Activated CD4-positive, alpha-beta memory T cell treated with anti-CD3 and anti-CD28 coated beads, Interleukin-2, amount 10 ng/mL, durations not matched to agents 7 days and 5 days (primary cell): ENCODE results near the gene APOBEC4. TPM values are rescaled to one million over a fixed set of nuclear protein-coding genes. Genes with fewer than 3 reads are reported as not detected.
A peak's percentile ranks its signal among the peaks of the same experiment; 100 is the strongest.

Experiments
- CTCF ChIA-PET: fragments of 350-600 bp; sonication (Branson Sonifier 250); formaldehyde crosslinking; loops from one replicate; lab custom pipeline; 2021; ENCODE audit warnings: antibody characterized with exemption, inconsistent platforms; lab: Charles Lee
- POLR2A ChIA-PET: fragments of 350-600 bp; sonication (Branson Sonifier 250); formaldehyde crosslinking; loops from one replicate; lab custom pipeline; 2021; ENCODE audit warnings: antibody characterized with exemption; lab: Charles Lee
- DNase-seq: peaks from one replicate; pipeline ENCODE4 v3.0.0-alpha.2; 2020
- H3K27ac Mint-ChIP-seq: one replicate; pipeline ENCODE4 v1.8.0; 2021; ENCODE audit warnings: mild to moderate bottlenecking, mixed read lengths
- H3K27me3 Mint-ChIP-seq: one replicate; pipeline ENCODE4 v1.8.0; 2021; ENCODE audit warnings: mixed read lengths
- H3K36me3 Mint-ChIP-seq: one replicate; pipeline ENCODE4 v1.8.0; 2021; ENCODE audit warnings: low read depth, mixed read lengths
- H3K4me1 Mint-ChIP-seq: one replicate; pipeline ENCODE4 v1.8.0; 2021; ENCODE audit warnings: mixed read lengths
- H3K4me3 Mint-ChIP-seq: one replicate; pipeline ENCODE4 v1.8.0; 2021; ENCODE audit warnings: mild to moderate bottlenecking, mixed read lengths
- H3K9me3 Mint-ChIP-seq: one replicate; pipeline ENCODE4 v1.8.0; 2021; ENCODE audit warnings: mixed read lengths
- total RNA-seq, 2 experiments: library from RNA; stranded (reverse); gene quantifications; one replicate each; pipeline ENCODE4 v1.2.3, GENCODE V29; 2021

The APOBEC4 gene
- total RNA-seq, 2 experiments from 2014 or later = not detected

- ChIA-PET POLR2A (no interaction called here), CTCF (no interaction called here)
- Mint-ChIP-seq H3K4me1 (peaks cover 15% of the 10 kb centered on the region), H3K27ac (no peak overlapping the region), H3K36me3 (peaks cover 14% of the 10 kb centered on the region), H3K4me3 (no peak overlapping the region), H3K27me3 (peaks cover 20% of the 10 kb centered on the region), H3K9me3 (no peaks in the 10 kb centered on the region)
- no peak for DNase-seq
These were observed 14.3 kb downstream of the APOBEC4 start for GRCh38 chr1:183638649-183639387.

GRCh38 chr1:183636783-183637182 is 16.3 kb downstream of the APOBEC4 start:
- POLR2A ChIA-PET = interaction anchor here (0.5 kb wide), 1 partner anchor 268 kb away, joined by 3 read pairs; no protein-coding TSS in a partner anchor
- Mint-ChIP-seq H3K36me3 (peaks cover 29% of the 10 kb centered on the region), H3K9me3 (no peaks in the 10 kb centered on the region), H3K4me3 (peak overlapping the region; percentile 100), H3K27me3 (peaks cover 20% of the 10 kb centered on the region), H3K27ac (no peak overlapping the region), H3K4me1 (peaks cover 29% of the 10 kb centered on the region)
- no peak for DNase-seq
- CTCF ChIA-PET = no interaction called here

DNA sequence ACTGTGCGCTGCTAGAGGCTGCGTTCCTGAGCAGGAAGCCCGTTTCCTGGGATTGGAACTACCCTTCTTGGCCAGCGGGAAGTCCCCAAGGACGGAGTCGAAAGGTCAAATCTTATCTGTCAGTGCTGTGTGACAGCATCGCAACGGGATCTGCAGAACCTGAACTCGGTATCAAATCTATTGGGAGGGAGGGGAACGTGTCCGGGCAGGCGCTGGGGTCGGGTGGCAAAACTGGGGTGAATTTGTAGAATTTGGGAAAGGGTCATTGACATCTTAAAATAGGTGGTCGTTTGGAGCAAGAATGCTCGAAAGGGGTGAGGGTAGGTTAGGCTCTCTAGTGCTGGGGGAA is 16.8 kb downstream of the APOBEC4 start:
- peaks cover 20% of the 10 kb centered on the region for H3K27me3 Mint-ChIP-seq
- ChIA-PET CTCF (no interaction called here), POLR2A (interaction anchor here (0.6 to 4.0 kb wide), 4 partner anchors 8 to 415 kb away, joined by 3 to 25 read pairs (median 4); partner anchors contain the start of genes NCF2 and TSEN15)
- H3K36me3 Mint-ChIP-seq = peaks cover 31% of the 10 kb centered on the region
- H3K4me3 Mint-ChIP-seq = peak overlapping the region; percentile 100
- H3K4me1 Mint-ChIP-seq = peaks cover 32% of the 10 kb centered on the region
- no peaks in the 10 kb centered on the region for H3K9me3 Mint-ChIP-seq
- peak overlapping the region; percentile 100 for H3K27ac Mint-ChIP-seq
- no peak for DNase-seq

DNA sequence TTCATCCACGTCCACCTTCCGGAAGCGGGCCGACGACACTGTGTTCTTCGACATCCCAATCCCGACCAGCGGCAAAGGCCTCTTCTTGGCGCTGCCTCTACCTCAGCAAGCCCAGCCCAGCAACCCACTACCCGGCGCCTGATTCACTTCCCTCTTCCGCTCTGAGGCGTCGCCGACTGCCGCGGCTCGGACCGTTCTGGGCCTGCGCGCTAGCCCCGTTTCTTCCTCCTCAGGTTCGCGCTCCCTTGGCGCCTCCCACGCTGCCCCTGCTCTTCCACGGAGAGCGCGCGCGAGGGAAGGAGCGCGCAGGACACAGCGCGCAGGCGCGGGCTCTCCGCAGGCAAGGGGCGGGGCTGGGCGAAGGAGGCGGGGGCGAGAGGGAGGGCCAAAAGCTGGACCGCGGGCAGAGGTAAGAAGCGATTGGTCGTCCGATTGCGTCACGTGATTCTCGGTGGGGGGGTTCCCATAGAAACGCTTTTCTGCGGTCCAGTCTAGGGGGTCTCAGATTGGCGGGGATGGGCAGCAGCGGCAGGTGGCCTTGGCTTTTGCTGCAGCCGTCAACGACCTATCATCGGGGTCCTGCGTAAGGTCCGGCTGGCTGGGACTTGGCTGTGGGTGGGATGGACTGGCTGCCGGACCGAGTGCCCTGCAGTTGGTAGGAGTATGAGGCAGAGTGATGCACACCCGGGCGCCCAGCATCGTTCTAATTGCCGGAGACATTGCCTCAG is 17.3 kb downstream of the APOBEC4 start, which contains the start of gene ARPC5:
Gene ARPC5, minus strand, starts transcription at position 178 of the 728 bp plus-strand sequence. Its CDS starts 124 bp downstream, at position 54.
- H3K36me3 Mint-ChIP-seq = peaks cover 35% of the 10 kb centered on the region
- peak within 1 kb of the TSS; percentile 100 for H3K4me3 Mint-ChIP-seq
- ChIA-PET POLR2A (interaction anchor here (0.6 to 4.4 kb wide), 7 partner anchors 9 to 416 kb away, joined by 3 to 39 read pairs (median 5); partner anchors contain the start of genes NCF2, SMG7 and TSEN15), CTCF (interaction anchor here (0.7 to 1.9 kb wide), 3 partner anchors 20 to 281 kb away, joined by 3 to 7 read pairs (median 3); no protein-coding TSS in a partner anchor)
- H3K27ac Mint-ChIP-seq = peak within 1 kb of the TSS; percentile 100
- DNase-seq = peak; percentile 97
- peaks cover 20% of the 10 kb centered on the region for H3K27me3 Mint-ChIP-seq
- no peaks in the 10 kb centered on the region for H3K9me3 Mint-ChIP-seq
- H3K4me1 Mint-ChIP-seq = peaks cover 34% of the 10 kb centered on the region

- POLR2A ChIA-PET = interaction anchor here (0.9 to 4.4 kb wide), 9 partner anchors 8 to 416 kb away, joined by 3 to 39 read pairs (median 6); partner anchors contain the start of genes APOBEC4, NCF2, SMG7 and TSEN15
- peaks cover 41% of the 10 kb centered on the region for H3K36me3 Mint-ChIP-seq
- peak overlapping the region; percentile 100 for H3K27ac Mint-ChIP-seq
- H3K27me3 Mint-ChIP-seq = peaks cover 20% of the 10 kb centered on the region
- H3K4me3 Mint-ChIP-seq = peak overlapping the region; percentile 100
- CTCF ChIA-PET = interaction anchor here (0.7 to 2.3 kb wide), 6 partner anchors 16 to 281 kb away, joined by 3 to 14 read pairs (median 6); no protein-coding TSS in a partner anchor
- peak; percentile 35 for DNase-seq
- no peaks in the 10 kb centered on the region for H3K9me3 Mint-ChIP-seq
- H3K4me1 Mint-ChIP-seq = peaks cover 40% of the 10 kb centered on the region
These were observed 18.0 kb downstream of the APOBEC4 start for GRCh38 chr1:183635099-183635605.

- peak overlapping the region; percentile 100 for H3K4me3 Mint-ChIP-seq
- no peak for DNase-seq
- H3K36me3 Mint-ChIP-seq = peaks cover 46% of the 10 kb centered on the region
- peak overlapping the region; percentile 89 for H3K27ac Mint-ChIP-seq
- peaks cover 18% of the 10 kb centered on the region for H3K27me3 Mint-ChIP-seq
- no peaks in the 10 kb centered on the region for H3K9me3 Mint-ChIP-seq
- ChIA-PET CTCF (interaction anchor here (0.7 to 2.3 kb wide), 14 partner anchors 11 to 1028 kb away, joined by 3 to 14 read pairs (median 5); partner anchors contain the start of gene APOBEC4), POLR2A (interaction anchor here (0.7 to 4.4 kb wide), 13 partner anchors 8 to 752 kb away, joined by 3 to 39 read pairs (median 4); partner anchors contain the start of genes APOBEC4, C1orf21, NCF2 and SMG7)
- H3K4me1 Mint-ChIP-seq = peaks cover 45% of the 10 kb centered on the region
These were observed 18.6 kb downstream of the APOBEC4 start for GRCh38 chr1:183634429-183635065.

GRCh38 chr1:183633676-183634343 is 19.3 kb downstream of the APOBEC4 start:
- Mint-ChIP-seq H3K36me3 (peaks cover 51% of the 10 kb centered on the region), H3K9me3 (no peaks in the 10 kb centered on the region), H3K4me1 (peaks cover 50% of the 10 kb centered on the region), H3K4me3 (peak overlapping the region; percentile 100), H3K27ac (peak overlapping the region; percentile 89), H3K27me3 (peaks cover 16% of the 10 kb centered on the region)
- ChIA-PET POLR2A (interaction anchor here (0.7 to 4.4 kb wide), 12 partner anchors 11 to 753 kb away, joined by 3 to 39 read pairs (median 5); partner anchors contain the start of genes APOBEC4, C1orf21, NCF2 and SMG7), CTCF (interaction anchor here (0.9 to 2.3 kb wide), 15 partner anchors 10 to 286 kb away, joined by 3 to 14 read pairs (median 5); partner anchors contain the start of gene APOBEC4)
- DNase-seq = no peak

- H3K36me3 Mint-ChIP-seq = peaks cover 59% of the 10 kb centered on the region
- peaks cover 10% of the 10 kb centered on the region for H3K27me3 Mint-ChIP-seq
- H3K4me1 Mint-ChIP-seq = peaks cover 58% of the 10 kb centered on the region
- ChIA-PET POLR2A (interaction anchor here (0.9 to 4.4 kb wide), 11 partner anchors 11 to 419 kb away, joined by 3 to 39 read pairs (median 4); partner anchors contain the start of genes APOBEC4, NCF2, SMG7 and TSEN15), CTCF (interaction anchor here (1.0 to 2.3 kb wide), 11 partner anchors 10 to 163 kb away, joined by 3 to 14 read pairs (median 4); partner anchors contain the start of genes APOBEC4 and SMG7)
- H3K9me3 Mint-ChIP-seq = no peaks in the 10 kb centered on the region
- H3K4me3 Mint-ChIP-seq = peak overlapping the region; percentile 100
- no peak for DNase-seq
- H3K27ac Mint-ChIP-seq = peak overlapping the region; percentile 33
These were observed 20.2 kb downstream of the APOBEC4 start for GRCh38 chr1:183632964-183633363.

DNA sequence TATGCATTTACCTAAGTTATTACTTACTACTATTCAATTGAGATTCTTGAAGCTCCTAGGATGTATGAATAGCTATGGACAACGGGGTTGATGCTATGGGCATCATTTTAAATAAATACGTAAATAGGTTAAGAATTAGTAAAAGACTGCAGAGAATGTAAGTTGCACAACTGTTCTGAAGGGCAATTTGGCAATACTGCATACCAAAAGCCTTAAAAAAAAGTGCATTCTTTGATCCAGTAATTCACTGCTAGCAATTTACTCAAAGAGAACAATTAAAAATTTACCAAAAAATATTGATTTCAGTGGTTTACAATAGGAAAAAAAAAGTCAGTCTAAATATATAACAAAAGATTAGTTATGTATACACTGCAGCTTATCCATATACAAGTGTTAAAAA is 21.0 kb downstream of the APOBEC4 start:
- Mint-ChIP-seq H3K9me3 (no peaks in the 10 kb centered on the region), H3K27me3 (peaks cover 9% of the 10 kb centered on the region), H3K36me3 (peaks cover 63% of the 10 kb centered on the region), H3K27ac (no peak overlapping the region), H3K4me3 (peak overlapping the region; percentile 100), H3K4me1 (peaks cover 59% of the 10 kb centered on the region)
- DNase-seq = no peak
- CTCF ChIA-PET = interaction anchor here (1.0 to 1.6 kb wide), 8 partner anchors 9 to 162 kb away, joined by 3 to 6 read pairs (median 3); partner anchors contain the start of gene SMG7
- POLR2A ChIA-PET = interaction anchor here (0.9 to 4.4 kb wide), 4 partner anchors 20 to 282 kb away, joined by 3 to 39 read pairs (median 4); partner anchors contain the start of gene SMG7

- Mint-ChIP-seq H3K27me3 (no peaks in the 10 kb centered on the region), H3K27ac (peak overlapping the region; percentile 2), H3K9me3 (no peaks in the 10 kb centered on the region), H3K4me3 (peak overlapping the region; percentile 30), H3K4me1 (peaks cover 49% of the 10 kb centered on the region), H3K36me3 (peaks cover 69% of the 10 kb centered on the region)
- ChIA-PET CTCF (interaction anchor here (0.6 to 0.8 kb wide), 2 partner anchors 25 to 111 kb away, joined by 3 read pairs; no protein-coding TSS in a partner anchor), POLR2A (no interaction called here)
- no peak for DNase-seq
These were observed 22.4 kb downstream of the APOBEC4 start for GRCh38 chr1:183630748-183631147.

DNA sequence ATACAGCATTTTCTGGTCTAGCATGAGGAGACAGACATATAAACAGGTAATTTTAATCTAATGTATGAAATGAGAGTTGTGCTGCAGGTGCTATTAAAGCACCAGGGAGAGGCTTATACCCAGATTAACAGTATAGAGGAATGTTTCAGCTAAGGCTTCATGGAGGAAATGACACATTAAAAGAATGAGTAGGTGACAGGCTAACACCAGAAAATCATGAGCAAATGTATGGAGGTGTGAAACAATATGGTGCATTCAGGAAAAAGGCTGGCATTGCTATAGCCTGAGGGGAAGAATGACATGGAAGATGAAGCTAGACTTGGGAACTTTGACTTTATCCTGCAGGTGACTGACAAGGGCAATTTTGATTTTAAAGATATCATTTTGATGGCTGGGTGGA is 24.6 kb downstream of the APOBEC4 start:
- H3K27me3 Mint-ChIP-seq = no peaks in the 10 kb centered on the region
- H3K4me1 Mint-ChIP-seq = peaks cover 49% of the 10 kb centered on the region
- no peak overlapping the region for H3K4me3 Mint-ChIP-seq
- no peak for DNase-seq
- CTCF ChIA-PET = interaction anchor here (0.7 to 1.6 kb wide), 4 partner anchors 27 to 347 kb away, joined by 3 to 5 read pairs (median 4); no protein-coding TSS in a partner anchor
- no peaks in the 10 kb centered on the region for H3K9me3 Mint-ChIP-seq
- POLR2A ChIA-PET = no interaction called here
- peaks cover 70% of the 10 kb centered on the region for H3K36me3 Mint-ChIP-seq
- peak overlapping the region; percentile 5 for H3K27ac Mint-ChIP-seq
